Measurements from ENCODE around the gene ASCL1. TPM values are rescaled to one million over a fixed set of nuclear protein-coding genes. Genes with fewer than 3 reads are reported as not detected.

ASCL1 gene
- polyA plus RNA-seq, 1 of the 3 experiments (the other 2 are of a cell fraction), result 0.21 TPM

DNA sequence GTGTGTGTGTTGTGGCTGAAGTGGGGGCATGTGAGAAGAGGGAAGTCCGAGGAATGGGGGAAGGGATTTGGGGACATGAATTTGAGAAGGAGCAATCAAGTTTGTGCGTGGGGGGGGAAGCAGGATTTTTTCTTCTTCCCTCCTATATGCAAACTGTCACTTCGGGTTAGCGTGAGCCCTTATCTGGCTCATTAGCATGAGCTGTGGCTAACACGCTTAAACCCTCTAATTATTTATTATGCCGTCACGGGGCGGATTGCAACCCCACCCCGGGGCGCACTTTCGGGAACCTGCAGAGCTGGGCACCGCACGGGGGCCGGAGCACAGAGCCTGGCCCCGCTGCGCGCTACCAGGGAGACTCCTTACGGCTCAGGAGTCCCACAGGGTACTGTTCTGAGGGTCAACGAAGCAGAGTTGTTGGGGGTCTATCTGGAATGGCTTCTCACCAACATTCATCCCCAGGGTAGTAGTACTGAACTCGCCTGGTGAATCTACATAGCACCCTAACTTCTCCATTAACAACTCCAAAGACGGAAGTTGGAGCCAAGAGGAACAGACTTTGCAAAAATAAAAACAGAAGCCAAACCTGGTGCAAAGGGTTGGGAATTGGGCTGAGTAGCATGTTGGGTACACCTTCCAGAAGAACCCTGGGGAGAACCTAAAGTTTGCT, 6.4 kb upstream of the ASCL1 start:
- TF ChIP-seq EP300 (IDR thresholded peaks at IDR 0.05; ENCODE audit: borderline replicate concordance in 1 of 2, low read depth in 1 of 2, low read length in 1 of 2), result no peak
- H3F3A ChIP-seq (replicated peaks; ENCODE audit: insufficient read depth), result no peaks in the 10 kb centered on the region
- H3K9ac ChIP-seq, result no peak overlapping the region
- no peak overlapping the region for H3K27ac ChIP-seq (ENCODE audit: low read depth in 2 of 2, low read length in 1 of 2)
- no peaks in the 10 kb centered on the region for H3K27me3 ChIP-seq (ENCODE audit: insufficient read depth)
- no peak overlapping the region for H2AFZ ChIP-seq (ENCODE audit: low read depth)
- no peaks in the 10 kb centered on the region for H3K9me2 ChIP-seq
- no peak overlapping the region for H3K4me3 ChIP-seq (ENCODE audit: low read depth in 2 of 2, low read length in 1 of 2)
- no peaks in the 10 kb centered on the region for H4K20me1 ChIP-seq (ENCODE audit: insufficient read depth)
- H3K4me2 ChIP-seq, result no peak overlapping the region
- H3K9me3 ChIP-seq, result no peaks in the 10 kb centered on the region
- peaks cover 0 to 7% of the 10 kb centered on the region in 2 experiments; a peak in 1 of 4 replicates for H3K4me1 ChIP-seq (ENCODE audit: control insufficient read depth in 1 of 2, insufficient read depth in 2 of 2, low read depth in 1 of 2, low read length in 1 of 2)
- H3K36me3 ChIP-seq (replicated peaks in 1 of 2; ENCODE audit: control insufficient read depth in 1 of 2, insufficient read depth in 2 of 2, low read length in 1 of 2), result no peaks in the 10 kb centered on the region
- WGBS (ENCODE audit: low lambda C conversion rate), result 69% methylated on average over 21 of the region's 21 CpGs
- CTCF ChIA-PET, result interaction anchor here (1.3 to 7.2 kb wide), 2 partner anchors 10 to 598 kb away, joined by 3 to 138 read pairs; no protein-coding TSS in a partner anchor
- no peaks in the 10 kb centered on the region for H3K79me2 ChIP-seq (ENCODE audit: insufficient read depth)
- POLR2A ChIA-PET, result no interaction called here
- DNase-seq, result no peak

DNA sequence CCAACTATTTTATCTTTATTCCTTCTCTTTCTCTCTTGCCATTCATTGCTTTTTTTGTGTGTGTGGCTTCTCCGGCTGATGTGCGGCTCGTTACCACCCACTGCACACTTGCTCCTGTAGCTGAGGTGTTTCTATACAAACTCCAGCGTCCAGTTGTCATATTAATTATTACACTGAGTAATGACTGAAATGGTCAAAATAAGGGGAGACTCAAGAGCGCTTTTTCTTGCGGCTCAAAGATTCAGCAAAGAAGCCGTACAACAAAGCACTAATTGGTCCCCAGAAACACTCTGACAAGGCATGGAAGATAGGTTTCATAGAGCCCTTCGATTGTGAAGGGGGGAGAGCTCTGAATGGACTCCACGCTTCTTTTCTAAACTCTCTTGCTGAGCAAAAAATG, 5.6 kb upstream of the ASCL1 start:
- H3K79me2 ChIP-seq (ENCODE audit: insufficient read depth), result no peaks in the 10 kb centered on the region
- H3K9me2 ChIP-seq, result no peaks in the 10 kb centered on the region
- DNase-seq, result no peak
- TF ChIP-seq, protein P1, sequence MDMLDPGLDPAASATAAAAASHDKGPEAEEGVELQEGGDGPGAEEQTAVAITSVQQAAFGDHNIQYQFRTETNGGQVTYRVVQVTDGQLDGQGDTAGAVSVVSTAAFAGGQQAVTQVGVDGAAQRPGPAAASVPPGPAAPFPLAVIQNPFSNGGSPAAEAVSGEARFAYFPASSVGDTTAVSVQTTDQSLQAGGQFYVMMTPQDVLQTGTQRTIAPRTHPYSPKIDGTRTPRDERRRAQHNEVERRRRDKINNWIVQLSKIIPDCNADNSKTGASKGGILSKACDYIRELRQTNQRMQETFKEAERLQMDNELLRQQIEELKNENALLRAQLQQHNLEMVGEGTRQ (IDR thresholded peaks at IDR 0.05; ENCODE audit: borderline replicate concordance, low read depth, low read length), result no peak
- TF ChIP-seq MXI1 (IDR thresholded peaks at IDR 0.05; ENCODE audit: low read depth, low read length) (no peak), SIN3A (IDR thresholded peaks at IDR 0.05; ENCODE audit: borderline replicate concordance, low read depth, low read length) (no peak), CHD2 (IDR thresholded peaks at IDR 0.05; ENCODE audit: low read length, partially characterized antibody) (no peak), RAD21 (IDR thresholded peaks at IDR 0.05; ENCODE audit: low read length) (no peak), RXRA (IDR thresholded peaks at IDR 0.05; ENCODE audit: borderline replicate concordance, low read depth) (no peak), FOSL2 (IDR thresholded peaks at IDR 0.05; ENCODE audit: borderline replicate concordance, low read depth) (no peak), ELF1 (IDR thresholded peaks at IDR 0.05) (no peak), YY1 (IDR thresholded peaks at IDR 0.05; ENCODE audit: low read depth) (no peak), EP300 (IDR thresholded peaks at IDR 0.05; ENCODE audit: borderline replicate concordance in 1 of 2, low read depth in 1 of 2, low read length in 1 of 2) (no peak)
- TF ChIP-seq, protein P2, sequence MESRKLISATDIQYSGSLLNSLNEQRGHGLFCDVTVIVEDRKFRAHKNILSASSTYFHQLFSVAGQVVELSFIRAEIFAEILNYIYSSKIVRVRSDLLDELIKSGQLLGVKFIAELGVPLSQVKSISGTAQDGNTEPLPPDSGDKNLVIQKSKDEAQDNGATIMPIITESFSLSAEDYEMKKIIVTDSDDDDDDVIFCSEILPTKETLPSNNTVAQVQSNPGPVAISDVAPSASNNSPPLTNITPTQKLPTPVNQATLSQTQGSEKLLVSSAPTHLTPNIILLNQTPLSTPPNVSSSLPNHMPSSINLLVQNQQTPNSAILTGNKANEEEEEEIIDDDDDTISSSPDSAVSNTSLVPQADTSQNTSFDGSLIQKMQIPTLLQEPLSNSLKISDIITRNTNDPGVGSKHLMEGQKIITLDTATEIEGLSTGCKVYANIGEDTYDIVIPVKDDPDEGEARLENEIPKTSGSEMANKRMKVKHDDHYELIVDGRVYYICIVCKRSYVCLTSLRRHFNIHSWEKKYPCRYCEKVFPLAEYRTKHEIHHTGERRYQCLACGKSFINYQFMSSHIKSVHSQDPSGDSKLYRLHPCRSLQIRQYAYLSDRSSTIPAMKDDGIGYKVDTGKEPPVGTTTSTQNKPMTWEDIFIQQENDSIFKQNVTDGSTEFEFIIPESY (IDR thresholded peaks at IDR 0.05; ENCODE audit: borderline replicate concordance, low read depth), result no peak
- TF ChIP-seq, protein P3, sequence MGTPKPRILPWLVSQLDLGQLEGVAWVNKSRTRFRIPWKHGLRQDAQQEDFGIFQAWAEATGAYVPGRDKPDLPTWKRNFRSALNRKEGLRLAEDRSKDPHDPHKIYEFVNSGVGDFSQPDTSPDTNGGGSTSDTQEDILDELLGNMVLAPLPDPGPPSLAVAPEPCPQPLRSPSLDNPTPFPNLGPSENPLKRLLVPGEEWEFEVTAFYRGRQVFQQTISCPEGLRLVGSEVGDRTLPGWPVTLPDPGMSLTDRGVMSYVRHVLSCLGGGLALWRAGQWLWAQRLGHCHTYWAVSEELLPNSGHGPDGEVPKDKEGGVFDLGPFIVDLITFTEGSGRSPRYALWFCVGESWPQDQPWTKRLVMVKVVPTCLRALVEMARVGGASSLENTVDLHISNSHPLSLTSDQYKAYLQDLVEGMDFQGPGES (IDR thresholded peaks at IDR 0.05; ENCODE audit: low read depth, low read length), result no peak
- TF ChIP-seq, protein P4, sequence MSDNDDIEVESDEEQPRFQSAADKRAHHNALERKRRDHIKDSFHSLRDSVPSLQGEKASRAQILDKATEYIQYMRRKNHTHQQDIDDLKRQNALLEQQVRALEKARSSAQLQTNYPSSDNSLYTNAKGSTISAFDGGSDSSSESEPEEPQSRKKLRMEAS (IDR thresholded peaks at IDR 0.05; ENCODE audit: low read depth), result no peak
- no peaks in the 10 kb centered on the region for H4K20me1 ChIP-seq (ENCODE audit: insufficient read depth)
- H3F3A ChIP-seq (replicated peaks; ENCODE audit: insufficient read depth), result no peaks in the 10 kb centered on the region
- 58% methylated on average over 9 of the region's 9 CpGs for WGBS (ENCODE audit: low lambda C conversion rate)
- H3K9me3 ChIP-seq, result no peaks in the 10 kb centered on the region
- H3K36me3 ChIP-seq (replicated peaks in 1 of 2; ENCODE audit: control insufficient read depth in 1 of 2, insufficient read depth in 2 of 2, low read length in 1 of 2), result no peaks in the 10 kb centered on the region
- no peak overlapping the region for H3K27ac ChIP-seq (ENCODE audit: low read depth in 2 of 2, low read length in 1 of 2)
- H2AFZ ChIP-seq (ENCODE audit: low read depth), result no peak overlapping the region
- no peak overlapping the region for H3K4me2 ChIP-seq
- POLR2A ChIA-PET, result no interaction called here
- H3K9ac ChIP-seq, result no peak overlapping the region
- H3K27me3 ChIP-seq (ENCODE audit: insufficient read depth), result no peaks in the 10 kb centered on the region
- H3K4me1 ChIP-seq (ENCODE audit: control insufficient read depth in 1 of 2, insufficient read depth in 2 of 2, low read depth in 1 of 2, low read length in 1 of 2), result peaks cover 0 to 9% of the 10 kb centered on the region in 2 experiments; a peak in 1 of 4 replicates
- H3K4me3 ChIP-seq (ENCODE audit: low read depth in 2 of 2, low read length in 1 of 2), result no peak overlapping the region
- CTCF ChIA-PET, result interaction anchor here (7.2 kb wide), 1 partner anchor 597 kb away, joined by 138 read pairs; no protein-coding TSS in a partner anchor
